ENCODE measurements around the gene P3H2. TPM values are rescaled to one million over a fixed set of nuclear protein-coding genes. Genes with fewer than 3 reads are reported as not detected.

The P3H2 gene
- total and polyA plus RNA-seq, 2 experiments from 2014 or later = 4.7 to 14.9 TPM

DNA sequence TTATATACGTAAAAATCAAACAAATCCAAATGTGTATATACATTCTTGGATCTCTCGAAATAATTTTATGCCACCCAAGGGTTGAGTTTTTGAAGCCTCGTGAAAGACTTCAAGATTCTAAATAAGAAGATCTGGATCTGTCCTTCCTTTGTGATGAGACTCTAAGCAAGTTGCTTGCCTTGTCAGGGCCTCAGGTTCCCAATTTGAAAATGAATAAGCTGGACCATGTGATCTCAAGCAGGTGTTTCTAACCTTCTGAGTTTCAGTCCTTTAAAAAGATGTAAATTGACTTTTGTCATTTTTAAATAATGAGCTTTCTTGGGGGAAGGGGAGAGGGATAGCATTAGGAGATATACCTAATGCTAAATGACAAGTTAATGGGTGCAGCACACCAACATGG is 137.1 kb downstream of the P3H2 start:
- Histone ChIP-seq H3K4me2 (ENCODE audit: unreplicated experiment) (no peak overlapping the region), H3F3A (ENCODE audit: insufficient read depth) (peaks cover 25% of the 10 kb centered on the region), H4K20me1 (ENCODE audit: insufficient read depth) (no peaks in the 10 kb centered on the region), H3K27ac (no peak overlapping the region), H3K9ac (no peak overlapping the region), H3K4me3 (no peak overlapping the region), H3K4me1 (ENCODE audit: insufficient read depth) (peaks cover 17% of the 10 kb centered on the region), H3K36me3 (ENCODE audit: low read depth) (no peaks in the 10 kb centered on the region), H3K27me3 (replicated peaks; ENCODE audit: insufficient read depth) (no peaks in the 10 kb centered on the region), H3K79me2 (ENCODE audit: insufficient read depth) (no peaks in the 10 kb centered on the region), H2AFZ (no peak overlapping the region), H3K9me2 (ENCODE audit: insufficient read depth) (no peaks in the 10 kb centered on the region), H3K9me3 (ENCODE audit: low read depth) (no peaks in the 10 kb centered on the region)
- in situ Hi-C loops (cut with MboI) = no loop called here
- DNase-seq = no peak
- 88 to 92% methylated on average over 3 of the region's 3 CpGs for WGBS, 2 experiments (ENCODE audit: low coverage in 1 of 2, low lambda C conversion rate in 2 of 2, missing lambda C conversion rate in 2 of 2)
- TF ChIP-seq EZH2 (IDR thresholded peaks at IDR 0.05; ENCODE audit: insufficient read depth, poor library complexity, severe bottlenecking) (no peak), EZH2phosphoT487 (IDR thresholded peaks at IDR 0.05; ENCODE audit: insufficient read depth, low read depth) (no peak)

DNA sequence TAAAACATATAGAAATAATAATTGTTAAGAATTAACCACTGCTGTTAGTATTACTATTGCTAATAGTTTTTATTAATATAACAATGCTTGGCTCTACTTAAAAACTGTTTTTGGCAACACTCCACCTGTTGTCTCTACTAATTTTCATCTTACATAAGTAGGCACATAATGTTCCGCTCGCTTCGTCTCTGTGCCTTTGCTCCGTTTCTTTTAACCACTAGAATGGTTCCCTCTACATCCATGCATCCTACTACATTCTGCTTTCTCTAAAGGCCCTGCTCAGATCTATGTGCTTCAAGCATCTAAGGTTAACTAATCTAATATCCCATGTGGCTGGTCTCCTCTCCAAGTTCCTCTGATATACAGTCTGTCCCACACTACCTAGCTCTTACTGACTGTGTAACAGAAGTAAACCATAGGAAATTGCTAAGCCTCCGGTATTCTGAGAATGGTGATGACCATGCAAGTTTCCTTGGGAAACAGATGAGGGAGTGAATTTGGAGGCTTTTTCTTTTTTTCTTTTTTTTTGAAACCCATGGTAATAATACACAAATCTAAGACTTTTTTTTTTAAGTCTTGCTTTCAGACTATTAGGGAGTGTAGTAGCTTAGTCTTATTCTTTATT is 138.3 kb downstream of the P3H2 start:
- Histone ChIP-seq H4K20me1 (ENCODE audit: insufficient read depth) (no peaks in the 10 kb centered on the region), H3K27ac (no peak overlapping the region), H3F3A (ENCODE audit: insufficient read depth) (peaks cover 25% of the 10 kb centered on the region), H3K79me2 (ENCODE audit: insufficient read depth) (no peaks in the 10 kb centered on the region), H3K9ac (no peak overlapping the region), H3K4me2 (ENCODE audit: unreplicated experiment) (peak overlapping the region; percentile 57), H3K4me1 (ENCODE audit: insufficient read depth) (peaks cover 17% of the 10 kb centered on the region), H3K9me3 (ENCODE audit: low read depth) (no peaks in the 10 kb centered on the region), H3K27me3 (replicated peaks; ENCODE audit: insufficient read depth) (no peaks in the 10 kb centered on the region), H3K9me2 (ENCODE audit: insufficient read depth) (no peaks in the 10 kb centered on the region), H3K4me3 (no peak overlapping the region), H2AFZ (no peak overlapping the region), H3K36me3 (ENCODE audit: low read depth) (no peaks in the 10 kb centered on the region)
- WGBS, 2 experiments (ENCODE audit: low coverage in 1 of 2, low lambda C conversion rate in 2 of 2, missing lambda C conversion rate in 2 of 2) = 55 to 67% methylated on average over 5 of the region's 5 CpGs
- TF ChIP-seq EZH2phosphoT487 (IDR thresholded peaks at IDR 0.05; ENCODE audit: insufficient read depth, low read depth) (no peak), EZH2 (IDR thresholded peaks at IDR 0.05; ENCODE audit: insufficient read depth, poor library complexity, severe bottlenecking) (no peak)
- DNase-seq = no peak
- in situ Hi-C loops (cut with MboI) = no loop called here

DNA sequence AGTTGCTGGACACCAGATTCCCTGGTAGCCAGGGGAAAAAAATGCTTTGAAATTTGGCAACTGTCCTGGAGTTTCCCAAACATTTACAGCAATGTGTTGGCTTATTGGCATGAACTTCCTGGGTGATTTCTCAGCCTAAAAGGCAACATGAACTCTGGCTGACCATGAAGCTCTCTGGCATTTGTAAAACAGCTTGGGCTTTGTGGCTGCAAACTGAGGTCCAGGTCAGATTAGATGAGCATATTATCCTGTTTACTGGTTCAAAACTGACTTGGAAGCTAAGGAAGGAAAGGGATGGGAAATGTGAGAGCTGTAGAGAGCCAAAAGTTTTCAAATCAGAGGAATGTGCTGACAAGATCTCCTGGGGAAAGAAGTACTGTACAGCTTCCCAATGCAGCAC is 139.0 kb downstream of the P3H2 start:
- no peak for TF ChIP-seq EZH2 (IDR thresholded peaks at IDR 0.05; ENCODE audit: insufficient read depth, poor library complexity, severe bottlenecking)
- TF ChIP-seq EZH2phosphoT487 (IDR thresholded peaks at IDR 0.05; ENCODE audit: insufficient read depth, low read depth) = no peak
- Histone ChIP-seq H3K27ac (peak overlapping the region; percentile 19), H3K27me3 (replicated peaks; ENCODE audit: insufficient read depth) (no peaks in the 10 kb centered on the region), H3K36me3 (ENCODE audit: low read depth) (no peaks in the 10 kb centered on the region), H3K9me3 (ENCODE audit: low read depth) (no peaks in the 10 kb centered on the region), H2AFZ (no peak overlapping the region), H3K79me2 (ENCODE audit: insufficient read depth) (no peaks in the 10 kb centered on the region), H3K9me2 (ENCODE audit: insufficient read depth) (no peaks in the 10 kb centered on the region), H3F3A (ENCODE audit: insufficient read depth) (peaks cover 25% of the 10 kb centered on the region), H3K4me2 (ENCODE audit: unreplicated experiment) (peak overlapping the region; percentile 57), H4K20me1 (ENCODE audit: insufficient read depth) (no peaks in the 10 kb centered on the region), H3K9ac (no peak overlapping the region), H3K4me1 (ENCODE audit: insufficient read depth) (peaks cover 17% of the 10 kb centered on the region), H3K4me3 (0 out of 2 replicates have a peak overlapping the region, but pooled peaks have one; percentile 2)
- in situ Hi-C loops (cut with MboI) = no loop called here
- peak; percentile 81 for DNase-seq

DNA sequence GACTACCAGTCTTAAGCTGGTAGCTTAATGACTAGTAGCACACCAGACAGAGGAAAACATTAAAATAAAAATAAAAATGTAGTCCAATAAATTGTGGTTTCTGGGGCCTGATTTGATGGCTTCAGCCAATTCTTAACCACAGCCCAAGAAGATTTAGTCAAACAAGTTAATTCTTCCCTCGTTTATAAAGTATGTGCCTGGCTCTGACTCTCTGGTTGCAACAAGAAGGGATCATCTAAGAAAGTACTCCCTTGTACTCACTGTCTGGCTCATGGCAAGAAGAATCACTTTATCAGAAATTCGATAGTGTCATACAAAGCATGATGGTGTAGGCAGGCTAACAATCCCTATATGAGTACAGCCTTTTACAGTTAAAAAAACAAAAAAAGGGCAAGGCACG is 141.9 kb downstream of the P3H2 start:
- WGBS, 2 experiments (ENCODE audit: low coverage in 1 of 2, low lambda C conversion rate in 2 of 2, missing lambda C conversion rate in 2 of 2) = 67 to 68% methylated on average over 3 of the region's 3 CpGs

More for the DNA sequence above, 141.9 kb downstream of the P3H2 start:
- peak; percentile 5 for DNase-seq
- peaks cover 17% of the 10 kb centered on the region for H3K4me1 ChIP-seq (ENCODE audit: insufficient read depth)
- no peaks in the 10 kb centered on the region for H3K79me2 ChIP-seq (ENCODE audit: insufficient read depth)
- no peak overlapping the region for H3K27ac ChIP-seq
- no peak overlapping the region for H2AFZ ChIP-seq
- no peak overlapping the region for H3K4me2 ChIP-seq (ENCODE audit: unreplicated experiment)
- no peaks in the 10 kb centered on the region for H3K27me3 ChIP-seq (replicated peaks; ENCODE audit: insufficient read depth)
- in situ Hi-C loops (cut with MboI) = no loop called here
- H4K20me1 ChIP-seq (ENCODE audit: insufficient read depth) = no peaks in the 10 kb centered on the region
- no peaks in the 10 kb centered on the region for H3K36me3 ChIP-seq (ENCODE audit: low read depth)
- peaks cover 25% of the 10 kb centered on the region for H3F3A ChIP-seq (ENCODE audit: insufficient read depth)
- H3K9ac ChIP-seq = no peak overlapping the region
- TF ChIP-seq EZH2phosphoT487 (IDR thresholded peaks at IDR 0.05; ENCODE audit: insufficient read depth, low read depth) (no peak), EZH2 (IDR thresholded peaks at IDR 0.05; ENCODE audit: insufficient read depth, poor library complexity, severe bottlenecking) (no peak)
- no peak overlapping the region for H3K4me3 ChIP-seq
- H3K9me3 ChIP-seq (ENCODE audit: low read depth) = no peaks in the 10 kb centered on the region
- H3K9me2 ChIP-seq (ENCODE audit: insufficient read depth) = no peaks in the 10 kb centered on the region
